CD4-positive, alpha-beta T cell treated with Interleukin-15 for 1 hour (primary cell): ENCODE measurements around the gene DSTN.

Experiments
- DNase-seq: peaks from one replicate; pipeline ENCODE4 v3.0.0-alpha.2; 2020

Gene DSTN

GRCh38 chr20:17569616-17570346 is at the start of gene DSTN:
Gene DSTN, plus strand, starts transcription at chr20:17570075. Its CDS starts 134 bp downstream, at chr20:17570209.
- peak; percentile 89 for DNase-seq

GRCh38 chr20:17520583-17520982 is 49.3 kb upstream of the DSTN start:
- no peak for DNase-seq

GRCh38 chr20:17522528-17522927 is 47.3 kb upstream of the DSTN start:
- DNase-seq, result no peak

DNA sequence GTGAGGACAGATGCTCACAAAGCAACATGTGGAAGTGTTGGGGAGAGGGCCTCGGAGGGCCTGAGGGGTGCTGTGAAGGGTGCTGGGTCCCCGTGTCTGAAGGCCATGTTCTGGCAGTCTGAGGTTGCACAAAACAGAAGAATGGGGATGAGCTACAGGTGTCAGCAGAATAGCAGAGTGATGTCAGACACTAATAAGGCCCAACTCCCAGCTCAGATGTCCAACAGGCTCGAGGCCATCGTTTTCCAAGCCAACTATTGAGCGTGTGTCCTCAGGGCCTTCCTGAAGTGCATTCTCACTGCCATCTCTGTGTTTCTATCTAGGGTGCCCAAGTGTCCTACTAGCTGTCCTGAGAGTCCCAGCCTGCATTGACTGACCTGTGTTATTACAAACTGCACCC is 46.5 kb upstream of the DSTN start:
- no peak for DNase-seq

- DNase-seq, result no peak
Measured at GRCh38 chr20:17524560-17524959, 45.3 kb upstream of the DSTN start.

GRCh38 chr20:17525132-17525531 is 44.7 kb upstream of the DSTN start:
- no peak for DNase-seq

- DNase-seq, result no peak
Measured at GRCh38 chr20:17525650-17526049, 44.2 kb upstream of the DSTN start.

GRCh38 chr20:17529586-17529985 is 40.3 kb upstream of the DSTN start:
- DNase-seq, result no peak

DNA sequence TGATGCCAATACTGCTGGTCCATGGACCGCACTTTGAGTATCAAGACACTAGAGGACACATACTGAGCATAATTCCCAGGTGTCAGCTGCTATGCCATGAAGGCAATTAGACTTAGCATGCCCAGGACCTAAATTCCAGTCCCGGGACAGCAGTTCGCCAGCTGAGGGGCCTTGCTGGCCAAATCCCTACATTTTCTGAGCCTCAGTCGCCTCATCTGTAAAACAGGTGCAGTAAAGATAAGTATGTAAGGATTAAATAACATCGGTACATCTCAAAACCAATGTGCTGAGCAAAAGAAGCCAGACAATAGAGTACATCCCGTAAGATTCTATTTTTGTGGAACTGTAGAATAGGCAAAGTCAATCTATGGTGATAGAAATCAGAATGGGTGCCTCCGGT is 39.7 kb upstream of the DSTN start:
- no peak for DNase-seq

- DNase-seq, result no peak
Measured at GRCh38 chr20:17530716-17531664, 38.9 kb upstream of the DSTN start, which contains the start of gene BFSP1. Gene BFSP1, minus strand, starts transcription at chr20:17531379. Its CDS starts 50 bp downstream, at chr20:17531329.

GRCh38 chr20:17531665-17532025 is 38.2 kb upstream of the DSTN start:
- DNase-seq, result no peak

GRCh38 chr20:17533396-17533795 is 36.5 kb upstream of the DSTN start:
- DNase-seq, result no peak

DNA sequence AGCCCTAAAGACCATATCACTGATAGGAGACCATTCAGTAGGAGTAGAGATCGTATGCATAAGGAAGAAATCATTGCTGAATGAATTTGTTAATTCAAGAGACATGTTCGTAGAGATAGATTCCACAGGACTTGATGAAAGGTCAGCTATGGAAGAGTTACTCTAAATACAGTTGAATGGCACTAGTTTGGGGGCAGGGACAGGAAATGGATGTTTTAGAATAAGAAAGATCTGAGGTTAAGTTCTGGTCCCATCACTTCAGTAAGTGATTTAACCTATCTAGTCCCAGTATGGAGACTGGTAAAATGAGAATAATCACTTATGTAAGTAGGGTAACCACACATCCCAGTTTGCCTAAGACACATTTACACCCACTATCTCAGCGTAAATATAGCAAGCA is 35.8 kb upstream of the DSTN start:
- DNase-seq, result no peak

- peak; percentile 69 for DNase-seq
Measured at GRCh38 chr20:17536944-17537444, 32.9 kb upstream of the DSTN start.

DNA sequence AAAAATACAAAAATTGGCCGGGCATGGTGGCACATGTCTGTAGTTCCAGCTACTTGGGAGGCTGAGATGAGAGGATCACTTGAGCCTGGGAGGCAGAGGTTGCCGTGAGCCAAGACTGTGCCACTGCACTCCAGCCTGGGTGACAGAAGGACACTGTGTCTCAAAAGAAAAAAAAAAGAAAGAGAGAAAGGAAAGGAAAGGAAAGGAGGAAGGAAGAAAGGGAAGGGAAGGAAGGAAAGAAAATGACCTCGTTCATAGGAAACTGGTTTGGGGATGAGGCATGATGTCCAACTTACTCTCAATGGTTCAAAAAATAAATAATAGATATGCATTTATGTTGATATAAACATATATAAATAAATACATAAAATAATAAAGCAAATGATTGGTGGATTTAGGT is 31.9 kb upstream of the DSTN start:
- no peak for DNase-seq

GRCh38 chr20:17538517-17539170 is 31.2 kb upstream of the DSTN start:
- DNase-seq, result no peak

DNA sequence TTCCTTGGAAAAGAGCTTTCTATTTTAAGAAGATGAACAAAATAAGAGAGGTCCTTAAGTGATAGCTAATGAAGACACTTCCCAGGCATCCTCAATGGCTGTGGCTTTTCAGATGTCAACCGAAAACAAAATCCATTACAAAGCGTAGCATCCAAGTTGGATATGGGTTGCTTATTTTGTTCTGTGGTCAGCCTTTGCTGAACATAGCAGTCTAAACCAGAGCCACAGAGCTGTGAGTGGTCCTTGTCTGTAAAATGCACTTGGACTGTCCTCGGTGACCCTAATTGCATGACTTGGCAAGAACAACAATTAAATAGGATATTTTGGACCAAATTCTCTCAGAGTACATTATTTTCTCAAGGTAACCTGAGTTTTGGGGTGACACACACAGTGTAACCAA is 28.3 kb upstream of the DSTN start:
- DNase-seq, result no peak

DNA sequence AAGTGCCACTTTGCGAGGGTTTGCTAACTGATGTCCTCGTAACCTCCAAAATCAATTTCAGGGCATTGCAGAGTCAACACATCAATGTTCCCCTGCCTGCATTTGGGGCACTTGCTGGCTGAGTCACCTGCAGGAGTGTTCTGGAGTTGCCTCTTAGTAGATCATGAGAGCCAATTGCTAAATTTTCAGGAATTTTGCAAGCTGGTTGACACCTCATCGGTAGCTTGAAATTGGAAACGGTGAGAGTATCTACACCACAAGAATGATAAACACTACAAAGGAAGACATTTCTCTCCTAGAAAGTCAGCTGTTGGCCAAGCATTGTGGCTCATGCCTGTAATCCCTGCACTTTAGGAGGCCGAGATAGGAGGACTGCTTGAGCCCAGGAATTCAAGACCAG is 27.9 kb upstream of the DSTN start:
- DNase-seq, result no peak

- no peak for DNase-seq
Measured at GRCh38 chr20:17542481-17542880, 27.4 kb upstream of the DSTN start.

DNA sequence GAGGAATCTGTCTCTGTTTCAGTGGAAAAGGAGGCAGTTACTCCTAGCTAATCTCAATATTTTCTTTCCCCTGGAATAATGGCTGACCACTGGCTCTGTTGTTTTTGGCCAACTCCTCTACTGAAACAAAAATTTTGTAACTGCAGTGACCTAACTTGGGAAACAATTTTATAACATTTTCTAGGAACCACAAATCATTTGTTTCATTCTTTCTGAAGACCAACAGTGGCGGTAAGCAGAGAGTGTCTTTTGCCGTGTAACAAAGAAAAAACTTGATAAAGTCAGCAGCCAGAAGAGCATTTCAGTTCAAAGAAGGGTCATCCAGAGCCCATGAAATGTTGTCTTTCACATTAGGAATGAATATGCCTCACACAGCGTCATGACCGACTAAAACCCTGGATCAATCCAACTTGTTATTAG is 26.9 kb upstream of the DSTN start:
- DNase-seq, result no peak

- no peak for DNase-seq
Measured at GRCh38 chr20:17543531-17544131, 26.2 kb upstream of the DSTN start.

GRCh38 chr20:17545127-17545526 is 24.7 kb upstream of the DSTN start:
- no peak for DNase-seq

DNA sequence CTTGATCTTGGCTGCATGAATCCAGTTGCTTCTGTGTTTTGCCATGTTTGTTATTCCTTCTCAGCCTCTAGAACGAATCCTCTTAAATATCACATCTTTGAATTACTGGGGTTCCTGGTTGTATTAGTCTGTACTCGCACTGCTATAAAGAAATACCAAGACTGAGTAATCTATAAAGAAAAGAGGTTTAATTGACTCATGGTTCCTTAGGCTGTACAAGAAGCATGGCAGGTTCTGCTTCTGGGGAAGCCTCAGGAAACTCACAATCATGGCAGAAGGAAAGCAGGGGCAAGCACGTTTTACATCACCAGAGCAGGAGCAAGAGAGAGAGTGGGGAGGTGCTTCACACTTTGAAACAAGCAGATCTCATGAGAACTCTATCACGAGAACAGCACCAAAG is 20.7 kb upstream of the DSTN start:
- DNase-seq, result no peak
